Tibial nerve (tissue), 4 donors: ENCODE measurements around the gene MYPN.
"Not testable (repeated sequence)": the region's sequence is repeated elsewhere in the genome, so short reads cannot be mapped to it uniquely, and the experiment has no call there.

Experiments used
- CTCF ChIP-seq, 5 experiments: fragments of 200-600 bp in 3 of 5; fragments of 450-650 bp in 2 of 5; sonication (generic) in 3 of 5; IDR thresholded peaks; one replicate each; pipeline ENCODE4 v1.5.1; 2016 to 2019; ENCODE audit warnings: antibody characterized with exemption in 5 of 5, mild to moderate bottlenecking in 3 of 5, moderate library complexity in 2 of 5
- EP300 ChIP-seq, 2 donors: sonication (generic); formaldehyde crosslinking; IDR thresholded peaks; one replicate each; pipeline ENCODE4 v1.6.1; 2017; ENCODE audit warnings: antibody characterized with exemption in 2 of 2, mild to moderate bottlenecking in 1 of 2
- POLR2A ChIP-seq, 2 donors: fragments of 450-650 bp; IDR thresholded peaks; one replicate each; pipeline ENCODE4 v1.6.1; 2017; ENCODE audit warnings: antibody characterized with exemption in 2 of 2, mild to moderate bottlenecking in 2 of 2, moderate library complexity in 2 of 2

GRCh38 chr10:68076081-68076480 lies 33.2 kb upstream of the MYPN start:
- TF ChIP-seq CTCF, POLR2A, EP300 (IDR thresholded peaks at IDR 0.05): not testable (repeated sequence)
